22Rv1 (cell line): ENCODE measurements around the gene LMO4.

ENCODE experiments used
- CTCF ChIP-seq: fragments of 450-650 bp; IDR thresholded peaks from 2 replicates; pipeline ENCODE4 v1.5.1; 2017; ENCODE audit warnings: mild to moderate bottlenecking
- ZFX ChIP-seq: fragments of 450-650 bp; IDR thresholded peaks from 2 replicates; pipeline ENCODE4 v1.6.1; 2017; ENCODE audit warnings: antibody characterized with exemption, borderline replicate concordance

- TF ChIP-seq CTCF (no peak), ZFX (no peak)
These were observed 37.6 kb upstream of the LMO4 start for GRCh38 chr1:87291107-87291506.
